H1 (cell line): ENCODE measurements around the gene ACTR1A. TPM values are rescaled to one million over a fixed set of nuclear protein-coding genes. Genes with fewer than 3 reads are reported as not detected.

ENCODE experiments used
- ASH2L ChIP-seq: fragments of 200-600, 300-600 bp; sonication (generic); IDR thresholded peaks from one replicate; pipeline ENCODE4 v1.7.1; 2017; ENCODE audit warnings: low read length
- KDM5A ChIP-seq: fragments of 200-600 bp; IDR thresholded peaks from 2 replicates; pipeline ENCODE4 v1.7.1; 2012; ENCODE audit warnings: mild to moderate bottlenecking, low read length, inconsistent platforms, mixed read lengths
- NRF1 ChIP-seq: IDR thresholded peaks from 2 replicates; pipeline ENCODE4 v1.6.1; 2011; ENCODE audit warnings: mild to moderate bottlenecking, low read depth, low read length, improper control_type of control experiment
- TAF1 ChIP-seq: IDR thresholded peaks from 2 replicates; pipeline ENCODE4 v1.6.1; 2011; ENCODE audit warnings: mild to moderate bottlenecking, low read depth, low read length
- polyA plus RNA-seq, 7 experiments: library from polyadenylated mRNA; depleted of rRNA in 3 of 7; stranded (reverse) in 5 of 7; unstranded in 2 of 7; fragments of >200 nt in 5 of 7; fragments of 200-250 nt in 2 of 7; gene quantifications; 1 replicate in 5 of 7; 2 replicates in 1 of 7; 4 replicates in 1 of 7; pipeline versions ENCODE4 v1.2.1 to v1.2.3, GENCODE V29; 2011 to 2013; ENCODE audit warnings: missing spikeins in 2 of 7, mixed read lengths in 2 of 7
- total RNA-seq: library from RNA; stranded (reverse); fragmentation: NEBNext Ultra II Directional; extraction: Animal tissue kit (Norgen Biotek cat#: 25700); gene quantifications from 2 replicates; pipeline ENCODE4 v1.2.1, GENCODE V29; 2021

ACTR1A gene
- total and polyA plus RNA-seq, 2 of the 8 experiments (the other 6 are each of a cell fraction or from before 2014, with no cell fraction given) = 78.6 to 86.3 TPM

GRCh38 chr10:102457591-102458150 is 44.8 kb downstream of the ACTR1A start (continued):
- no peak for TF ChIP-seq TAF1
- no peak for TF ChIP-seq NRF1
- no peak for TF ChIP-seq KDM5A
- no peak for TF ChIP-seq ASH2L
- TF ChIP-seq, all 59 proteins: peak for 0
